GM23338 (cell line): ENCODE data around the gene OGA. TPM values are rescaled to one million over a fixed set of nuclear protein-coding genes. Genes with fewer than 3 reads are reported as not detected.

Experiments
- polyA plus RNA-seq: library from polyadenylated mRNA; unstranded; fragments of >200 nt; fragmentation: Nextera tagmentation; extraction: Ambion mirVana; gene quantifications from 2 replicates; pipeline ENCODE4 v1.2.1, GENCODE V29; 2016
- total RNA-seq: library from RNA; depleted of rRNA; stranded (reverse); fragments of >200 nt; shearing (Covaris generic); gene quantifications from 2 replicates; pipeline ENCODE4 v1.2.3, GENCODE V29; 2014; rRNA removed
- TF ChIP-seq, protein P1 (sequence below): fragments of 250-450 bp; sonication (Bioruptor Pico); IDR thresholded peaks from 2 replicates; pipeline ENCODE4 v1.5.0; 2020; ENCODE audit warnings: mild to moderate bottlenecking, moderate library complexity
- TF ChIP-seq, protein P2 (sequence below): IDR thresholded peaks from one replicate; pipeline ENCODE4 v1.6.1; 2018; ENCODE audit warnings: antibody characterized with exemption; ENCODE audit not compliant: unreplicated experiment
- TF ChIP-seq, protein P3 (sequence below), 2 experiments: fragments of 200-600 bp in 1 of 2; sonication (generic) in 1 of 2; conservative IDR thresholded peaks; 2 replicates each; pipeline versions ENCODE4 v1.5.1 to v1.6.1; 2016 to 2017; ENCODE audit warnings: antibody characterized with exemption in 2 of 2, low read depth in 2 of 2, mild to moderate bottlenecking in 2 of 2, moderate library complexity in 1 of 2

OGA gene
- total and polyA plus RNA-seq, 2 experiments from 2014 or later, result 68.4 to 131 TPM

DNA sequence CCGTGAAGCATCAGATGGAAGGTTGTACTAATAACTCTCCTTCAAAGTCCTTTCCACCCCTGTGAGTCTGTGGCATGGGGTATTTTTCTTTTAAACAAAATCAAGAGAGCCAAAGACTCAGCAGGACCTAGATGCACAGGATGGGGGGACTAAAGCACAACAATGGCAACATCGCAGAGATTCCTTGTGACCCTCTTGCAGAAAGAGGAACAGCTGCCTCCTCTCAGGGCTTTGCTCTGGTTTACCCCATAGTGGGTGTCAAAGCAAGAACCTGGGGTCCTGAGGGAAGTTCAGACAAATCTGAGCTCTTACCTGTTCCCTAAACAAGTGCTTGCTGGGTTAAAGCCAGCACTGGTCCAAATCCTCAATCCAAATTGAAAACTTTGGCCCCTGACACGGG lies 81.6 kb downstream of the OGA start (continued):
- TF ChIP-seq, protein P1, sequence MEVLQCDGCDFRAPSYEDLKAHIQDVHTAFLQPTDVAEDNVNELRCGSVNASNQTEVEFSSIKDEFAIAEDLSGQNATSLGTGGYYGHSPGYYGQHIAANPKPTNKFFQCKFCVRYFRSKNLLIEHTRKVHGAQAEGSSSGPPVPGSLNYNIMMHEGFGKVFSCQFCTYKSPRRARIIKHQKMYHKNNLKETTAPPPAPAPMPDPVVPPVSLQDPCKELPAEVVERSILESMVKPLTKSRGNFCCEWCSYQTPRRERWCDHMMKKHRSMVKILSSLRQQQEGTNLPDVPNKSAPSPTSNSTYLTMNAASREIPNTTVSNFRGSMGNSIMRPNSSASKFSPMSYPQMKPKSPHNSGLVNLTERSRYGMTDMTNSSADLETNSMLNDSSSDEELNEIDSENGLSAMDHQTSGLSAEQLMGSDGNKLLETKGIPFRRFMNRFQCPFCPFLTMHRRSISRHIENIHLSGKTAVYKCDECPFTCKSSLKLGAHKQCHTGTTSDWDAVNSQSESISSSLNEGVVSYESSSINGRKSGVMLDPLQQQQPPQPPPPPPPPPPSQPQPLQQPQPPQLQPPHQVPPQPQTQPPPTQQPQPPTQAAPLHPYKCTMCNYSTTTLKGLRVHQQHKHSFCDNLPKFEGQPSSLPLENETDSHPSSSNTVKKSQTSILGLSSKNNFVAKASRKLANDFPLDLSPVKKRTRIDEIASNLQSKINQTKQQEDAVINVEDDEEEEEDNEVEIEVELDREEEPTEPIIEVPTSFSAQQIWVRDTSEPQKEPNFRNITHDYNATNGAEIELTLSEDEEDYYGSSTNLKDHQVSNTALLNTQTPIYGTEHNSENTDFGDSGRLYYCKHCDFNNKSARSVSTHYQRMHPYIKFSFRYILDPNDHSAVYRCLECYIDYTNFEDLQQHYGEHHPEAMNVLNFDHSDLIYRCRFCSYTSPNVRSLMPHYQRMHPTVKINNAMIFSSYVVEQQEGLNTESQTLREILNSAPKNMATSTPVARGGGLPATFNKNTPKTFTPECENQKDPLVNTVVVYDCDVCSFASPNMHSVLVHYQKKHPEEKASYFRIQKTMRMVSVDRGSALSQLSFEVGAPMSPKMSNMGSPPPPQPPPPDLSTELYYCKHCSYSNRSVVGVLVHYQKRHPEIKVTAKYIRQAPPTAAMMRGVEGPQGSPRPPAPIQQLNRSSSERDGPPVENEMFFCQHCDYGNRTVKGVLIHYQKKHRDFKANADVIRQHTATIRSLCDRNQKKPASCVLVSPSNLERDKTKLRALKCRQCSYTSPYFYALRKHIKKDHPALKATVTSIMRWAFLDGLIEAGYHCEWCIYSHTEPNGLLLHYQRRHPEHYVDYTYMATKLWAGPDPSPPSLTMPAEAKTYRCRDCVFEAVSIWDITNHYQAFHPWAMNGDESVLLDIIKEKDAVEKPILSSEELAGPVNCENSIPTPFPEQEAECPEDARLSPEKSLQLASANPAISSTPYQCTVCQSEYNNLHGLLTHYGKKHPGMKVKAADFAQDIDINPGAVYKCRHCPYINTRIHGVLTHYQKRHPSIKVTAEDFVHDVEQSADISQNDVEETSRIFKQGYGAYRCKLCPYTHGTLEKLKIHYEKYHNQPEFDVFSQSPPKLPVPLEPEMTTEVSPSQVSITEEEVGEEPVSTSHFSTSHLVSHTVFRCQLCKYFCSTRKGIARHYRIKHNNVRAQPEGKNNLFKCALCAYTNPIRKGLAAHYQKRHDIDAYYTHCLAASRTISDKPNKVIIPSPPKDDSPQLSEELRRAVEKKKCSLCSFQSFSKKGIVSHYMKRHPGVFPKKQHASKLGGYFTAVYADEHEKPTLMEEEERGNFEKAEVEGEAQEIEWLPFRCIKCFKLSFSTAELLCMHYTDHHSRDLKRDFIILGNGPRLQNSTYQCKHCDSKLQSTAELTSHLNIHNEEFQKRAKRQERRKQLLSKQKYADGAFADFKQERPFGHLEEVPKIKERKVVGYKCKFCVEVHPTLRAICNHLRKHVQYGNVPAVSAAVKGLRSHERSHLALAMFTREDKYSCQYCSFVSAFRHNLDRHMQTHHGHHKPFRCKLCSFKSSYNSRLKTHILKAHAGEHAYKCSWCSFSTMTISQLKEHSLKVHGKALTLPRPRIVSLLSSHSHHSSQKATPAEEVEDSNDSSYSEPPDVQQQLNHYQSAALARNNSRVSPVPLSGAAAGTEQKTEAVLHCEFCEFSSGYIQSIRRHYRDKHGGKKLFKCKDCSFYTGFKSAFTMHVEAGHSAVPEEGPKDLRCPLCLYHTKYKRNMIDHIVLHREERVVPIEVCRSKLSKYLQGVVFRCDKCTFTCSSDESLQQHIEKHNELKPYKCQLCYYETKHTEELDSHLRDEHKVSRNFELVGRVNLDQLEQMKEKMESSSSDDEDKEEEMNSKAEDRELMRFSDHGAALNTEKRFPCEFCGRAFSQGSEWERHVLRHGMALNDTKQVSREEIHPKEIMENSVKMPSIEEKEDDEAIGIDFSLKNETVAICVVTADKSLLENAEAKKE (CRISPR knock-in tag), result no peak
- TF ChIP-seq, protein P2, sequence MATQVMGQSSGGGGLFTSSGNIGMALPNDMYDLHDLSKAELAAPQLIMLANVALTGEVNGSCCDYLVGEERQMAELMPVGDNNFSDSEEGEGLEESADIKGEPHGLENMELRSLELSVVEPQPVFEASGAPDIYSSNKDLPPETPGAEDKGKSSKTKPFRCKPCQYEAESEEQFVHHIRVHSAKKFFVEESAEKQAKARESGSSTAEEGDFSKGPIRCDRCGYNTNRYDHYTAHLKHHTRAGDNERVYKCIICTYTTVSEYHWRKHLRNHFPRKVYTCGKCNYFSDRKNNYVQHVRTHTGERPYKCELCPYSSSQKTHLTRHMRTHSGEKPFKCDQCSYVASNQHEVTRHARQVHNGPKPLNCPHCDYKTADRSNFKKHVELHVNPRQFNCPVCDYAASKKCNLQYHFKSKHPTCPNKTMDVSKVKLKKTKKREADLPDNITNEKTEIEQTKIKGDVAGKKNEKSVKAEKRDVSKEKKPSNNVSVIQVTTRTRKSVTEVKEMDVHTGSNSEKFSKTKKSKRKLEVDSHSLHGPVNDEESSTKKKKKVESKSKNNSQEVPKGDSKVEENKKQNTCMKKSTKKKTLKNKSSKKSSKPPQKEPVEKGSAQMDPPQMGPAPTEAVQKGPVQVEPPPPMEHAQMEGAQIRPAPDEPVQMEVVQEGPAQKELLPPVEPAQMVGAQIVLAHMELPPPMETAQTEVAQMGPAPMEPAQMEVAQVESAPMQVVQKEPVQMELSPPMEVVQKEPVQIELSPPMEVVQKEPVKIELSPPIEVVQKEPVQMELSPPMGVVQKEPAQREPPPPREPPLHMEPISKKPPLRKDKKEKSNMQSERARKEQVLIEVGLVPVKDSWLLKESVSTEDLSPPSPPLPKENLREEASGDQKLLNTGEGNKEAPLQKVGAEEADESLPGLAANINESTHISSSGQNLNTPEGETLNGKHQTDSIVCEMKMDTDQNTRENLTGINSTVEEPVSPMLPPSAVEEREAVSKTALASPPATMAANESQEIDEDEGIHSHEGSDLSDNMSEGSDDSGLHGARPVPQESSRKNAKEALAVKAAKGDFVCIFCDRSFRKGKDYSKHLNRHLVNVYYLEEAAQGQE, result no peak
- TF ChIP-seq, protein P3, sequence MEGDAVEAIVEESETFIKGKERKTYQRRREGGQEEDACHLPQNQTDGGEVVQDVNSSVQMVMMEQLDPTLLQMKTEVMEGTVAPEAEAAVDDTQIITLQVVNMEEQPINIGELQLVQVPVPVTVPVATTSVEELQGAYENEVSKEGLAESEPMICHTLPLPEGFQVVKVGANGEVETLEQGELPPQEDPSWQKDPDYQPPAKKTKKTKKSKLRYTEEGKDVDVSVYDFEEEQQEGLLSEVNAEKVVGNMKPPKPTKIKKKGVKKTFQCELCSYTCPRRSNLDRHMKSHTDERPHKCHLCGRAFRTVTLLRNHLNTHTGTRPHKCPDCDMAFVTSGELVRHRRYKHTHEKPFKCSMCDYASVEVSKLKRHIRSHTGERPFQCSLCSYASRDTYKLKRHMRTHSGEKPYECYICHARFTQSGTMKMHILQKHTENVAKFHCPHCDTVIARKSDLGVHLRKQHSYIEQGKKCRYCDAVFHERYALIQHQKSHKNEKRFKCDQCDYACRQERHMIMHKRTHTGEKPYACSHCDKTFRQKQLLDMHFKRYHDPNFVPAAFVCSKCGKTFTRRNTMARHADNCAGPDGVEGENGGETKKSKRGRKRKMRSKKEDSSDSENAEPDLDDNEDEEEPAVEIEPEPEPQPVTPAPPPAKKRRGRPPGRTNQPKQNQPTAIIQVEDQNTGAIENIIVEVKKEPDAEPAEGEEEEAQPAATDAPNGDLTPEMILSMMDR (conservative IDR thresholded peaks at IDR 0.05; ENCODE audit: low read depth in 2 of 2), result no peak

Other genes with a start within 250 kb of the OGA start
- gene POLL, start 230.2 kb downstream of the OGA start, total RNA-seq, result 24.0 and 24.3 TPM in 2 replicates
- gene POLL, start 230.2 kb downstream of the OGA start, polyA plus RNA-seq, result 17.3 and 18.2 TPM in 2 replicates
- gene DPCD, start 230.1 kb downstream of the OGA start, total RNA-seq, result 22.5 and 48.4 TPM in 2 replicates
- 36.3 and 38.1 TPM in 2 replicates for gene DPCD, start 230.1 kb downstream of the OGA start, polyA plus RNA-seq
- gene FBXW4, start 123.3 kb downstream of the OGA start, total RNA-seq, result 15.0 and 18.6 TPM in 2 replicates
- gene FBXW4, start 123.3 kb downstream of the OGA start, polyA plus RNA-seq, result 8.0 and 10.1 TPM in 2 replicates
- 6.2 and 6.3 TPM in 2 replicates for gene FGF8, start 42.3 kb downstream of the OGA start, total RNA-seq
- 1.6 and 2.7 TPM in 2 replicates for gene FGF8, start 42.3 kb downstream of the OGA start, polyA plus RNA-seq
- 258 and 345 TPM in 2 replicates for gene NPM3, start 35.0 kb downstream of the OGA start, total RNA-seq
- 31.5 and 32.2 TPM in 2 replicates for gene NPM3, start 35.0 kb downstream of the OGA start, polyA plus RNA-seq
- gene KCNIP2, start 25.4 kb upstream of the OGA start, total RNA-seq, result 2.2 and 2.9 TPM in 2 replicates
- 2.2 and 2.6 TPM in 2 replicates for gene KCNIP2, start 25.4 kb upstream of the OGA start, polyA plus RNA-seq
- gene ARMH3, start 237.7 kb upstream of the OGA start, total RNA-seq, result 11.1 and 97.4 TPM in 2 replicates
- 8.0 and 8.7 TPM in 2 replicates for gene ARMH3, start 237.7 kb upstream of the OGA start, polyA plus RNA-seq
- gene HPS6, start 246.9 kb upstream of the OGA start, total RNA-seq, result 20.3 and 28.7 TPM in 2 replicates
- 4.2 and 4.3 TPM in 2 replicates for gene HPS6, start 246.9 kb upstream of the OGA start, polyA plus RNA-seq